ENCODE data around the gene DLK1.

DNA sequence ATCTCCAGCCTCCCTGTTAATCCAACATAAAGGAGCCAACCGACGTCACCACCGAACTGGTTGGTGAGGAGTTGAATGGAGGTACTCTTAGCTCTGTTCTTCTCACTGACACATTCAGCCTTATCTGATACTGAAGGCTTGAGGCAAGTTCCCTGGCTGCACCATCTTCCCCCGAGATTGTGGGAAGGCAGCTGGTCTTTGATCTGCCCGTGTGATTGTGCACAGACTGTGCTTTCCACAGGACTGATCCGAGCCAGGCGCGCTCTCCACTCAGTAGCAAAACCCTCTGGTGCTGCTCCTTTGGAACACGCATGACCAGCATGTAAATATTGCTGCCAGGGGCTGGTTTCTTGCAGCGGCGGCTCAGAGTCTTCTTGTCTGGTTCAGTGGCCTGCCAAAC is 30.1 kb upstream of the DLK1 start:
- TF ChIP-seq EZH2phosphoT487 (IDR thresholded peaks at IDR 0.05; ENCODE audit: borderline replicate concordance, low read depth, low read length) = no peak
- TF ChIP-seq, protein P1, sequence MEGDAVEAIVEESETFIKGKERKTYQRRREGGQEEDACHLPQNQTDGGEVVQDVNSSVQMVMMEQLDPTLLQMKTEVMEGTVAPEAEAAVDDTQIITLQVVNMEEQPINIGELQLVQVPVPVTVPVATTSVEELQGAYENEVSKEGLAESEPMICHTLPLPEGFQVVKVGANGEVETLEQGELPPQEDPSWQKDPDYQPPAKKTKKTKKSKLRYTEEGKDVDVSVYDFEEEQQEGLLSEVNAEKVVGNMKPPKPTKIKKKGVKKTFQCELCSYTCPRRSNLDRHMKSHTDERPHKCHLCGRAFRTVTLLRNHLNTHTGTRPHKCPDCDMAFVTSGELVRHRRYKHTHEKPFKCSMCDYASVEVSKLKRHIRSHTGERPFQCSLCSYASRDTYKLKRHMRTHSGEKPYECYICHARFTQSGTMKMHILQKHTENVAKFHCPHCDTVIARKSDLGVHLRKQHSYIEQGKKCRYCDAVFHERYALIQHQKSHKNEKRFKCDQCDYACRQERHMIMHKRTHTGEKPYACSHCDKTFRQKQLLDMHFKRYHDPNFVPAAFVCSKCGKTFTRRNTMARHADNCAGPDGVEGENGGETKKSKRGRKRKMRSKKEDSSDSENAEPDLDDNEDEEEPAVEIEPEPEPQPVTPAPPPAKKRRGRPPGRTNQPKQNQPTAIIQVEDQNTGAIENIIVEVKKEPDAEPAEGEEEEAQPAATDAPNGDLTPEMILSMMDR (conservative IDR thresholded peaks at IDR 0.05; ENCODE audit: low read length) = no peak

Measured in OCI-LY7 (cell line).